Spleen (tissue), 7 donors: ENCODE measurements around the gene PANX2.

Experiments used
- POLR2A ChIP-seq, 3 donors: fragments of 450-650 bp; IDR thresholded peaks; one replicate each; pipeline ENCODE4 v1.5.1; 2017; ENCODE audit warnings: antibody characterized with exemption in 3 of 3, mild to moderate bottlenecking in 1 of 3
- POLR2AphosphoS5 ChIP-seq, 3 donors: sonication (generic); formaldehyde crosslinking; IDR thresholded peaks; one replicate each; pipeline ENCODE4 v1.5.1; 2017; ENCODE audit warnings: antibody characterized with exemption in 3 of 3
- TF ChIP-seq, protein P1 (sequence below), 11 experiments: fragments of 200-600 bp in 7 of 11; fragments of 450-650 bp in 4 of 11; sonication (generic) in 4 of 11; IDR thresholded peaks in 8 of 11; conservative IDR thresholded peaks in 3 of 11; 1 replicate in 7 of 11; 2 replicates in 4 of 11; pipeline versions ENCODE4 v1.4.0 to v1.8.0; 2016 to 2021; ENCODE audit warnings: antibody characterized with exemption in 11 of 11, inconsistent platforms in 4 of 11, mild to moderate bottlenecking in 1 of 11
- donor health status: DM: no; HTN: no; CAD: no; lungs with moderate emphysema.
- donor health status: DM: no; HTN: no; CAD: no.
- donor health status: DM: no; HTN: no; CAD: no.

DNA sequence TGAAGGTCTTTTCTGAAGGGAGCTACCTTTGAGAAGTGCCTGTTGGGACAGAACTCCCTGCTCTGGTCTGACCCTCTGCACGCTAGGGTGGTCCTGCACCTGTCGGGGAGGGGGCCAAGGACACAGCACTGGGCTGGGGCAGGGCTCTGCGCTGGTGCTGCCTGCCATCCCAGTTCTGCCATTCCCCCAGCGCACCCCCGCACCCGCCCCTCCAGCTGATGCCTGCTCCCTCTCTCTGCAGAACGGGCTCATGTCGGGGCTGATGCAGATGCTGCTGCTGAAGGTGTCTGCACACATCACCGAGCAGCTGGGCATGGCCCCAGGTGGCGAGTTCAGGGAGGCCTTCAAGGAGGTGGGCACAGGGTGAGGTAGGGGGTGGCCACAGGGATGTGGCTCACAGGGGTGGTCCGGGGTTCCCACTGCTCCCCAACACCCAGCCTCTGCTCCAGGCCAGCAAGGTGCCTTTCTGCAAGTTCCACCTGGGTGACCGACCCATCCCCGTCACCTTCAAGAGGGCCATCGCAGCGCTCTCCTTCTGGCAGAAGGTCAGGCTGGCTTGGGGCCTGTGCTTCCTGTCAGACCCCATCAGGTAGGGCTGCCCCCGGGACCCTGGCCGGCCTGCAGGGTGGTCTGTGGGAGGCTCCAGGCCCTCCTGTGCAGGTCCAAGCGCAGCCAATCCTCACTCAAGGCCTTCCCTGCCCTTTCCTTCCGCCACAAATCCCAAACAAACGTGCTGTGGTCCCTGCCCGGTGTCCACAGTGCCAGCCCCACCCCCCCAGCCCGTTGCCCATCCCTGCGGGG lies 26.7 kb downstream of the PANX2 start:
- TF ChIP-seq POLR2AphosphoS5 (IDR thresholded peaks at IDR 0.05) (peak in 2 of 3 donors; percentile 2 to 25), POLR2A (IDR thresholded peaks at IDR 0.05) (no peak)
- TF ChIP-seq, protein P1, sequence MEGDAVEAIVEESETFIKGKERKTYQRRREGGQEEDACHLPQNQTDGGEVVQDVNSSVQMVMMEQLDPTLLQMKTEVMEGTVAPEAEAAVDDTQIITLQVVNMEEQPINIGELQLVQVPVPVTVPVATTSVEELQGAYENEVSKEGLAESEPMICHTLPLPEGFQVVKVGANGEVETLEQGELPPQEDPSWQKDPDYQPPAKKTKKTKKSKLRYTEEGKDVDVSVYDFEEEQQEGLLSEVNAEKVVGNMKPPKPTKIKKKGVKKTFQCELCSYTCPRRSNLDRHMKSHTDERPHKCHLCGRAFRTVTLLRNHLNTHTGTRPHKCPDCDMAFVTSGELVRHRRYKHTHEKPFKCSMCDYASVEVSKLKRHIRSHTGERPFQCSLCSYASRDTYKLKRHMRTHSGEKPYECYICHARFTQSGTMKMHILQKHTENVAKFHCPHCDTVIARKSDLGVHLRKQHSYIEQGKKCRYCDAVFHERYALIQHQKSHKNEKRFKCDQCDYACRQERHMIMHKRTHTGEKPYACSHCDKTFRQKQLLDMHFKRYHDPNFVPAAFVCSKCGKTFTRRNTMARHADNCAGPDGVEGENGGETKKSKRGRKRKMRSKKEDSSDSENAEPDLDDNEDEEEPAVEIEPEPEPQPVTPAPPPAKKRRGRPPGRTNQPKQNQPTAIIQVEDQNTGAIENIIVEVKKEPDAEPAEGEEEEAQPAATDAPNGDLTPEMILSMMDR (IDR thresholded peaks at IDR 0.05 in 8 of 11, conservative IDR thresholded peaks at IDR 0.05 in 3 of 11): no peak
